ENCODE results near the gene ZSCAN5C.
"Not testable (repeated sequence)": the region's sequence is repeated elsewhere in the genome, so short reads cannot be mapped to it uniquely, and the experiment has no call there.

The ZSCAN5C gene

DNA sequence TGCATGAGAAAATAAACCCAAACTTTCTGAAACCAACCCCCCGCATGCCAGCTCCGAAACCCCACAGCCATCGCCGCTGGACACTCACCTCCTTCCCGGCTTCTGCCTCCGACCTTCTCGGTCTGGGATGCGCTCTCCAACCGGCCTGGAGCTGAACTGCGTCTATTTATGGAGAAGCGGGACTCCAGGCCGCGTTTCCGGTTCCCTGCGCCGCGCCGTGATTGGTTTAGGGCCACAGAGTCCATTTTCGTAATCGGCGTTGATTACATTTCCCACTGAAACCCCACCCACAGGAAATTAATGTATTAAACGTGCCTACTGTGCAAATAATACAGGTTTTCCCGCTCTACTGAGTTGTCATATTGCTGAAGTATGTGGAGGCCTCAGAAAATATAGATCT is 4.4 kb upstream of the ZSCAN5C start, which contains the start of gene ZSCAN5B:
Gene ZSCAN5B (minus strand): TSS at position 138 of the 400 bp plus-strand sequence. CDS start 4,731 bp downstream, outside the sequence.
- not testable (repeated sequence) for DNase-seq

DNA sequence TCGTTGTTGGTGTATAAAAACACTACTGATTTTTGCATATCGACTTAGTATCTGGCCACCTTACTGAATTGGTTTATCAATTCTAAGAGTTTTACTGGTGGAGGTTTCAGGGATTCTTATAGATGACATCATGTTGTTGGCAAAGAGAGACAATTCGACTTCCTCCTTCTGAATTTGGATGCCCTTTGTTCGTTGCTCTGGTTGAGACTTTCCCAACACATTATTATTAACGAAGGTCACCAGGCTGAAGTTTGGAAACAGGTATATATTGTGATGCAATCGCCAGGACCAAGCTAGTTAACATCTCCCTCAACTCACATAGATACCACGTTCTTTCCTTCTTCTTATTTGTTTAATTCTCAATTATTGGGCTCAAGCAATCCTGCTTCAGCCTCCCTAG is 2.4 kb upstream of the ZSCAN5C start:
- DNase-seq: no peak

DNA sequence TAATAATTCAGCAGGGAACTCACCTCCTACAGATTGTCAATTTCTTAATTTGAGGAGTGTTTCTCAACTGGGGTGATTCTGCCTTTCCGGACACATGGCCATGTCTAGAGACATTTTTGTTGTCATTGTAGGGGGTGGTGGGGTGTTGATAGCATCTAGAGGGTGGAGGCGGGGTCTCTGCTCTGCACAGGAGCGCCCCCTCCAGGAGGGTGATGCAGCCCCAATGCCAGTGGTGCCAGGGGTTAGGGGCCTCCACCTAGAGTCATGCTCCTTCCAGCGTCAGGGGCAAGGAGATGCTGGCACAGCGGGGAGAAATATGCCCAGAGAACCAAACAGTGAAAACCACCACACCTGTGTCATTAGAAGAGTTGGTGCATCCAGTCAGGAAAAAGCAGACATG is 5.5 kb downstream of the ZSCAN5C start:
- DNase-seq: not testable (repeated sequence)

DNA sequence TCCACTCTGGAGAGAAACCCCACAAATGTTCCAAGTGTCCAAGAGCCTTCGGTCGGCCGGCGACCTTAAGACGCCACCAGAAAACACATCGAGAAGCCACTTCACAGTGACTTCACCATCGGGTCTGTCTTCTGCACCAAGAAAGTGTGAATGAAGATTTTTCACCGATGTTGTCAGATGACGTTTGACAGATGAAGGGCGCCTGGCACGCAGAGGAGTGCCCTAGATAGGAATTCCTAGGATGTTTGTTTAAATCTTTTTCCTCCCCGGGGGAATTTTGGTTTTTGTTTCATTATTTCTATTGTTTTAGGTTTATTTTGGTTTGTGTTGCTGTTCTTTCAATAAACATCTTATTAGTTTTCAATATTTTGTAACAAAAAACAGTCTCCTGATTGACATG is 7.0 kb downstream of the ZSCAN5C start:
- DNase-seq: no peak

DNA sequence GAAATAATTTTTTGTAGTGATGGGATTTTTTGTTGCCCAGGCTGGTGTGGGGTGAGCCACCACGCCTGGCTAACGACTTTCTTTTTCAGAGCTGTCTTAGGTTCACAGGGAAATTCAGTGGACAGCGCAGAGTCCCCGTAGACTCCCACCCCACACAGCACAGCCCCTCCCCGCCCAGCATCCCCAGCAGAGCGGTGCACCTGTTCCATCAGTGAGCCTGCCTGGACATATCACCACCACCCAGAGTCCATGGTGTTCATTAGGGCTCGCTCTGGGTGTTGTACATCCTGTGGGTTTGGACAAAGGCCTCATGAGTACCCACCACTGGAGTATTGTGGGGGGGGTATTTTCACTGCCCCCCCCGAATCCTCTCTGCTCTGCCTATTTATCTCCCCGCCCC is 8.0 kb downstream of the ZSCAN5C start:
- DNase-seq: not testable (repeated sequence)

DNA sequence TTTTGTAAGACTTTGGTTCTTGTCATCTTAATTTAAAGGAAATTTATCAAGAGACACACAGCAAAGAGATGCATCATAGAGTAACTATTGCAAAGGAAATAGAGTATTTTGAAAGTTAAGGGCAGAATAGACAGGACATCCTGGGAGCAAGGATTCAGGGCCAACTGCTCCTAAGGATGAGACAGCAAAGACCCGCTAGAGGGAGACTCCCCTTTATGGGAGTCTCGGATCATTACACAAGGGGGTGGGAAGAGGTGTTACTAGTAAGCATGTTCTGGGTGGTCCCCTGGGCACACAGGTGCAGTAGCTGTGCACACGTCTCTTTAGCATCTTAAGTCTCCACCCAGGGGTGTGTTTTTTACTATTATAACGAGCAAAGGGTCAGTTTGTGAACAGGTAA is 9.6 kb downstream of the ZSCAN5C start:
- DNase-seq: no peak

DNA sequence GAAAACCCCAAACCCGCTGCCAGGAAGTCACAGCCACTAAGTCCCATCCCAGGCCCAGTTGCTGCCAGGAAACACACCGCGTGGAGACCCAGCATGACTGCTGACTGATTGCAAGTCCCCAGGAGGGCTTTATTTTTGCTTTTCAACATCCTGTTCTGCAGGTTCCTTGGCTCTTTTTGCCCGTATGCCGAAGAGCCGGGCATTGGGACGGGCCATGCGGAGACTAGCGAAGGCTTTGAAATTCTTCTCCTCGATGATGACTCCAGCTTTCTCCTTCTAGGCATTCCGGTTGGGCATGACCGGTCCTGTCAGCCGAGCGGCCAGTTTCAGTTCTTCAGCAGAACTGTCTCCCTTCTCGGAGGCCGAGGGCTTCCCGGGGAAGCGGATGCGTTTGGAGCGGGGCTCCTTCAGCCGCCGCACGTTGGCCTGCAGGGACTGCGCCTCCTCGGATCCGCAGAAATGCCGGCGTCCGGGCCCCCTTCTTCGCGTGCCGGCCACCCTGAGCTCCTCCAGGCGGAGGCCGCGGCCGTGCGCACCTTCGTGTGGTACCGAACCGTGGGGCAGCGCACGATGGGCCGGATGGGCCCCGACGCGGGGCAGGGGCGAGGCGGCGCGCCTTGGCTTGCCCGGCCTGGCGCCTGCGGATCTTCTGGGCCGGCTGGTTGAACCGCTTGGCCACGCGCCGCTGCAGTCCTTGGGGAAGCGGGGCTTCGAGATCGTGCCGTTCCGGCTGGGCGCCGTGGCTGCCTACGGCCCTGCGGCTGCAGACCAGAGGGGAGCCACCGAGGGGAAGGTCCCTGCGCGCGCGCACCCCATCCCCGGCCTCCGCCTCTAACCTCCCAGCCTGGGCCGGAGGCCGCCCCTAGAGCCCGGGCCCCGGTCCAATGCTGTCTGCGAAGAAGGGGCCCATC is 15.2 kb downstream of the ZSCAN5C start:
- DNase-seq: no peak

DNA sequence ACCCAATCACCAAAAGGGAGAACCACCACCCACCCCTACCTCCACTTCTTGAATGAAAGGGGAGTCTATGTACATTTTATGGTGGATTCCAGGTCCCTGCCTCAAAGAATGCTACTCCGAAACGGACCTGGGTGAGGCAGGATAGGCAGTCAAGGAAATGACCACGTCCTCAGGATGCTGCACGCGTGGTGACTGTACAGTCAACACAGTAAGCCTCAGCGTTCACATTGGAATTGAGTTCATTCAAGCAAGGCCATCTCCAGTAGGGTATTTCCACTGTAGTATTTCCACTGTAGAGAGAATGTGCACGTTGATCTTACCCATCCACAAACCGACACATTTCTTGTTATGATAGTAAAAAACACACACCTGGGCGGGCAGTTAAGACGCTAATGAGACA is 16.9 kb downstream of the ZSCAN5C start:
- DNase-seq: no peak

DNA sequence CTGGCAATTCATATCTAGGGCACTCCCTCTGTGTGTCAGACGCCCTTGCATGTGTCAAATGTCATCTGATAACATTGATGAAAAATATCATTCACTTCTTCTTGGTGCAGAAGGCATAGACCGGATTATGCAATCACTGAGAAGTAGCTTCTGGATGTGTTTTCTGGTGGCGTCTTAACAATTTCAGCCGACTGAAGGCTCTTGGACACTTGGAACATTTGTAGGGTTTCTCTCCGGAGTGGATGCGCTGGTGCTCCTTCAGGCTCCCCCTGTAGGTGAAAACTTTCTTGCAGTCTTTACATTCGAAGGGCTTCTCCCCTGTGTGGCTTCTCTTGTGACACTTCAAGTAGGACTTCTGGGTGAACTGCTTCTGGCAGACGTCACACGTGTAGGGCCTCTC is 19.4 kb downstream of the ZSCAN5C start:
- DNase-seq: peak; percentile 1

DNA sequence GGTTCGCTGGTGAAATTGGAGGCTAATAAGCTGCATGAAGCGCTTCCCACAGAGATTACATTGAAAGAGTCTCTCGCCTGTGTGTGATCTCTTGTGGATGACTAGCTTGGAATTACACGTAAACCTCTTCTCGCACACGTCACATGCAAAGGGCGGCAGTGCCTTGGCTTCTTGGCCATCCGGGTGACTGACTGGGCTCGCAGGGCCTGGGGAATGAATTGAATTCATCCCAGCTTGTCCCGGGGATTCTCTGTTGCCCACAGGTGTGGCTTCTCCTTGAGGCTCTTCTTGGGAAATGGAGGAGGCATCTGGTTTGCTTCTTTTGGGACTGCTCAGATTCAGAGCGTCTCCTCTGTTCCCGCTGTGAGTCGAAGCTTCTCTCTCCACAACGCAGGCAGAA is 19.8 kb downstream of the ZSCAN5C start:
- no peak for DNase-seq

DNA sequence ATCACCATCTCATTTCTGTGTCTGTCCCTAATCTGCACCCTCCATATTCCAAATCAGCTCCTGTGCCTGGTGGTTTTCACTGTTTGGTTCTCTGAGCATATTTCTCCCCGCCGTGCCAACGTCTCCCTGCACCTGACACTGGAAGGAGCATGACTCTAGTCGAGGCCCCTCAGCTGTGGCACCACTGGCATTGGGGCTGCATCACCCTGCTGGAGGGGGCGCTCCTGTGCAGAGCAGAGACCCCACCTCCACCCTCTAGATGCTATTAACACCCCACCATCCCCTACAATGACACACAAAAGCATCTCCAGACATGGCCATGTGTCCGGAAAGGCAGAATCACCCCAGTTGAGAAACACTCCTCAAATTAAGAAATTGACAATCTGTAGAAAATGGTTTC is 20.8 kb downstream of the ZSCAN5C start:
- DNase-seq: no peak

DNA sequence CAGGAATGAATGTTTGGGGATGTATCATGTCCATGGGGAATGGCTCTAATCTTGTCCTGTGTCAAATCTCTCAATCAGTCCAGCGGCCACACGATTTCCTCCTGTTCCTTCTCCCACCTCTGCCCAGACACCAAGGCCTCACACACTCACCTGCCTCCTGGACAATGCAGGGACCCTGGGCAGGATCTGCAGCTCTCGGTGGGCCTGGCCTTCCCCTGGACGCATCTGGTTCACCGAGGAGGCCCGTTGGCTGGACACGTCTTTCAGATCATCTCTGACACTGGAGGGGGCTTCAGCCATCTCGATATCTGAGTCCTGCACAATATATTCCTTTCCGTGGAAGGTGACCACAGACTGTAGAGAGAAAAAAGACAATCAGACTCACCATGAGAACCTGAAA is 21.4 kb downstream of the ZSCAN5C start:
- no peak for DNase-seq

DNA sequence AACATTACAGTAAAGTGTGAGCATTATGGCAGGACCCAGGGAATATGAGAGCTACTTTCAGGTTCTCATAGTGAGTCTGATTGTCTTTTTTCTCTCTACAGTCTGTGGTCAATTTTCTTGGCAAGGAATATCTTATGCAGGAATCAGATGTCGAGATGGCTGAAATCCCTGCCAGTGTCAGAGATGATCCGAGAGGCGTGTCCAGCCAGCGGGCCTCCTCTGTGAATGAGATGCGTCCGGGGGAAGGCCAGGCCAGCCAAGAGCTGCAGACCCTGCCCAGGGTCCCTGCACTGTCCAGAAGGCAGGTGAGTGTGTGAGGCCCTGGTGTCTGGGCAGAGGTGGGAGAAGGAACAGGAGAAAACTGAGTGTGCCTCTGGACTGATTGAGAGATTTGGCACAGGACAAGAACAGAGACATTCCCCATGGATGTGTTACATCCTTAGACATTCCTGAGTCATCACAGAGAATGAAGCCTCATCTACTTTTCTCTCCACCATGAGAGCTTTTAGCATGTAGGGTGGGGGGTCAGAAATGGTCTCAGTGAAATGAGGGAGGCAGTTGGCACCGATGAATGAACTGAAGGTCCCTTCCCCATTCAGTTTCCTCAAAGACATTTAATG is 43.2 kb downstream of the ZSCAN5C start:
- DNase-seq: no peak

DNA sequence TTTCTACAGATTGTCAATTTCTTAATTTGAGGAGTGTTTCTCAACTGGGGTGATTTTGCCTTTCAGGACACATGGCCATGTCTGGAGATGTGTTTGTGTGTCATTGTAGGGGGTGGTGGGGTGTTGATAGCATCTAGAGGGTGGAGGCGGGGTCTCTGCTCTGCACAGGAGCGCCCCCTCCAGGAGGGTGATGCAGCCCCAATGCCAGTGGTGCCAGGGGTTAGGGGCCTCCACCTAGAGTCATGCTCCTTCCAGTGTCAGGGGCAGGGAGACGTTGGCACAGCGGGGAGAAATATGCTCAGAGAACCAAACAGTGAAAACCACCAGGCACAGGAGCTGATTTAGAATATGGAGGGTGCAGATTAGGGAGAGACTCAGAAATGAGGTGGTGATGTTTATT is 43.7 kb downstream of the ZSCAN5C start:
- DNase-seq: not testable (repeated sequence)

DNA sequence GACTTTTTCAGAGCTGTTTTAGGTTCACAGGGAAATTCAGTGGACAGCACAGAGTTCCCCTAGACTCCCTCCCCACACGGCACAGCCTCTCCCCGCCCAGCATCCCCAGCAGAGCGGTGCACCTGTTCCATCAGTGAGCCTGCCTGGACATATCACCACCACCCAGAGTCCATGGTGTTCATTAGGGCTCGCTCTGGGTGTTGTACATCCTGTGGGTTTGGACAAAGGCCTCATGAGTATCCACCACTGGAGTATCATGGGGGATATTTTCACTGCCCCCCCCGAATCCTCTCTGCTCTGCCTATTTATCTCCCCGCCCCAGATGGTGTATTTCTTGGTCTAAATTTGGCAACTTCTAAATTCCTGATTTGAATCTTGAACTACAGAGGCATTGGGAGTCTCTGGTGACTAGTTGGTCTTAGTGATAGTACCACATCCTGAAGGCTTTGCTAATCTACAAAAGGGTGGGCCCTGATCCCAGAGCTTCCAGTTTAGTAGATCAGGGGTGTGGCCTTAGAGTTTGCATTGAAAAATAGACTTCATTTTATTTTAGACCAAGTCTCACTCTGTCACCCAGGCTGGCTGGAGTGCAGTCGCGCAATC is 46.8 kb downstream of the ZSCAN5C start:
- DNase-seq: not testable (repeated sequence)

DNA sequence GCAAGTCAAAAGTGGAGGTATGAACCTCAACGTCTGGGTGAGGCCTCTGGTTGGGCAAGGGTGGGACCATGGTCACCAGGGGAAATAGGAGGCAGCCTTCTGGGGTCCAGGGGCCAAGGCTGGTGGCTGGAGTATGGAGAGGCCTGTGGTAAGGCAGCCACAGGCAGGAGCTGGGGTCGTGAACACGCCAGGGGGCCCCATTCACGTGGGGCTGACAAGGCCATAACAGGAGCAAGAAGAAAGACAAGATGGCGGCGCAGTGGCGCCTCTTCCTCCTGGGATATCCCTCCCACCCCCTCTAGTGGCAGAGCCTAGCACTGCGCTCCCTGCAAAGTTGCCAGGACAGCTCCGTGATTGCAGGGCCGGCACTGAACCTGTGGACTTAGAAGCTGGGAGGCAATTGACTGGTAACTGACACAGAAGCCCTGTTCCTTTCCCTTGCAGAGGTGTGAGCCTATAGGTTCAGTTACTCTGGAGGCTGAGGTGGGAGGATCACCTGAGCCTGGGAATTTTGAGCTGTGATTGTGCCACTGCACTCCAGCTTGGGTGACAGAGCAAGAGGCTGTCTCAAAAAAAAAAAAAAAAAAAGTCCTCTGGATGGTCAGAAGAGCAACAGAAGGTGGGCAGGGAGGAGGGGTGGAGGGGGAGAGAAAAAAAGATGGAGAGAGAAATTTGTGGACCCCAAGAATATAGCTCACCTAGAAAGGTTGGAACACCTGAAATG is 50.8 kb downstream of the ZSCAN5C start:
- DNase-seq: peak; percentile 70

DNA sequence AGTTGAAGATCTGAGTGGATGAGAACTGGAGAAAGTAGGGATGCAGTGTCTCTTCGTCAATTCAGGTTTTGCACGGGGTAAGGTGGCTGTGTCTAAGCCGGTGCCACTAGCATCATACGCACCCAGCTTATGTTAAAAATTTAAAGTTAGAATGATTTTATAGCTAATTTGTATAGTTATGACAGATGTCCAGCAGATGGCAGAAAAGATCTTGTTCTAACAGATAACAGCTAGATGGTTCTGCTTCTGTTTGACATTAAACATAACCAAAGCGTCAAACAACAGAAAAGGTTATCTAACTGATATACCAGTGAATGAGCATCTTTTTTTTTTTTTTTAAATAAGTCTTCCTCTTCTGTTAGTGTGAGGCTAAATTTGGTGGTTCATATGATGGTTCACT is 51.7 kb downstream of the ZSCAN5C start:
- DNase-seq: peak; percentile 55

DNA sequence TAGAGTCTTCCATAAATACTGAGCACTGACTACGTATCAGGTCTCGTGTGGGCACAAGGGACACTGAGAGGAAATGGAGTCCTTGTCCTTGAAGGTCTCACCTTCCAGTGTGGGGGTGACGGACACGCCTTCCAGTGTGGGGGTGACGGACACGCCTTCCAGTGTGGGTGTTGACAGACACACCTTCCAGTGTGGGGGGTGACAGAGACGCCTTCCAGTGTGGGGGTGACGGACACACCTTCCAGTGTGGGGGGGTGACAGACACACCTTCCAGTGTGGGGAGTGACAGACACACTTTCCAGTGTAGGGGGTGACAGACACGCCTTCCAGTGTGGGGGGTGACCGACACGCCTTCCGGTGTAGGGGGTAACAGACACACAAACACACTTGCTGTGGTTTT is 56.2 kb downstream of the ZSCAN5C start:
- no peak for DNase-seq

Measured in CD4-positive, alpha-beta T cell treated with Interleukin-10 for 1 hour (primary cell).